NCI-H748 treated with DMSO at 0.1 percent for 48 hours (cell line): ENCODE results near the gene EPO.

Source experiments
- DNase-seq: peaks from one replicate; lab custom pipeline; 2025; lab: John Stamatoyannopoulos, UW

Gene EPO

DNA sequence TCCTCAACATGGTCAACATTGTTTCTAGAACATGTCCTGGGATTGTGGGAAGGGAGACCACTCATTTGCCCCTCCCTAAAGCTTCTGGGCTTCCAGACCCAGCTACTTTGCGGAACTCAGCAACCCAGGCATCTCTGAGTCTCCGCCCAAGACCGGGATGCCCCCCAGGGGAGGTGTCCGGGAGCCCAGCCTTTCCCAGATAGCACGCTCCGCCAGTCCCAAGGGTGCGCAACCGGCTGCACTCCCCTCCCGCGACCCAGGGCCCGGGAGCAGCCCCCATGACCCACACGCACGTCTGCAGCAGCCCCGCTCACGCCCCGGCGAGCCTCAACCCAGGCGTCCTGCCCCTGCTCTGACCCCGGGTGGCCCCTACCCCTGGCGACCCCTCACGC, at the start of gene EPO:
TSS of gene EPO (plus strand) at position 190 of the 392 bp plus-strand sequence. CDS start 513 bp downstream, outside the sequence.
- DNase-seq = no peak

DNA sequence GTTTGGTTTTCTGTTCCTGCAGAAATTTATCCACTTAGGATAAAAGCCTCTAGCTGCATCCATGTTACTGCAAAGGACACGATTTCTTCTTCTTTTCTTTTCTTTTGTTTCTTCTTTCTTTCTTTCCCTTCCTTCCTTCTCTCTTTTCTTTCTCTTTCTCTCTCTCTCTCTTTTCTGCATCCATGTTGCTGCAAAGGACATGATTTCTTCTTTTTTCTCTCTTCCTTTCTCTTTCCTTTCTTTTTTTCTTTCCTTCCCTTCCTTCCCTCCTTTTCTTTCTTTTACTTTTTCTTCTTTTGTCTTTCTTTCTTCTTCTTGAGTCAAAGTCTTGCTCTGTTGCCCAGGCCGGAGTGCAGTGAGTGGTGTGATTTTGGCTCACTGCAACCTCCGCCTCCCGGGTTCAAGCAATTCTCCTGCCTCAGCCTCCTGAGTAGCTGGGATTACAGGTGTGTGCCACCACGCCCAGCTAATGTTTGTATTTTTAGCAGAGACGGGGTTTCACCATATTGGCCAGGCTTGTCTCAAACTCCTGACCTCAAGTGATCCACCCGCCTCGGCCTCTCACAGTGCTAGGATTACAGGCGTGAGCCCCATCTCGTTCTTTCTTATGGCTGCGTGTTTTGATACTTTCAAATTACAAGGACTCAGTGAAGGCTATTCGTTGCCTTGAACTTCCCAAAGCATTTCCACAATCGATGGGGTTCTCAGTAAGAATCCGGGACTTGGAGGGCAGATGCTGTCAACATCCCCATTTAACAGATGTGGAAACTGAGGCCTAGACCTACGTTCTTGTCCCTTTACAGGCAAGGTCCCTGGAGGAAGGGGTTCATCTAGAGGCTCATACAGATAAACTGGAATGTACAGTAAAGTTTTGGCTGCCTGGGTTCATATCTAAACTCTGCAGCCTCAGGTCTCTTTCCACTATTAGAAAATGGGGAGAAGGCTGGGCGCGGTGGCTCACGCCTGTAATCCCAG, 48.6 kb upstream of the EPO start:
- DNase-seq = no peak

GRCh38 chr7:100673302-100673941, 46.8 kb upstream of the EPO start, which contains the start of gene GNB2:
TSS of gene GNB2 (plus strand) at chr7:100673740. CDS start at chr7:100676266, 2,526 bp downstream.
- DNase-seq = peak; percentile 93

DNA sequence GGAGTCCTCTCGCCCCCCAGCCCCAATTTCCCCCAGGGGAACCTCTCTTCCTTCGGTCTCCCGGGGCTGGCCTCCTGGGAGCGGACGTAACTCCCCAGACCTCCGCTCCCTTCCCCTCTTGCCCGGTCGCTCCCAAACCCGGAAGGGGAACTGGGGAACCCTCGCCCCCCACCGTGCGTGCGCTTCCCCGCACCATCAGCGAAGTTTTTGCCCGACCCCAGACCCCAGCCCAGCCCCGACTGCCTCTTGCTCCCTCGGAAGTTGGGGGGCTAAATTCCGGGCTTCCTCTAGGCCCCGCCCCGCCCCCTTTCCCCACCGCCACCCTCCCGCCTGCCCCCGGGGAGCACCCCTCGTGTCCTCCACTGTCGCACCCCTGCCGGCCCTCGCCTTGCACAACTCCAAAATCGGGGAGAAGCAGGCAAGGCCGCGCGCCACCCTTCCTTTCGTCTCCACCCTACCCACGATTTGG, 46.3 kb upstream of the EPO start:
- DNase-seq = no peak

- no peak for DNase-seq
Observed at GRCh38 chr7:100674411-100675104, 45.7 kb upstream of the EPO start.

DNA sequence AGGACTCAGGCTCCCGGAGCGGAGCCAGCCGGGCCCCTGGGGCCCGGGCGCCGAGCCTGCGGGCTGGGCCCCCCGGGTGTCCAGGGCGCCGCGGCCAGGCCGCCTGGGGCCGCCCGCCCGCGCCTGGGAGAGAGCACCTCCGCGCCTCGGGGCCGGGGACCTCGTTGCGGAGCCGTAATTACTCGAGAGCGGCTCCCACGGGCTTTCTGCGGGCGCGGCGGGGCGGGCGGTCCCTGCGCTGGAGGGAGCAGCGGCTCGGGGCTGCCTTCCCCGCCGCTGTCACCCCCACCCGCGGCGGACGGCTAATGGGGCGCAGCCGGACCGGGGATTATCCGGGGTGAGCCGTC, 45.2 kb upstream of the EPO start:
- DNase-seq = no peak

DNA sequence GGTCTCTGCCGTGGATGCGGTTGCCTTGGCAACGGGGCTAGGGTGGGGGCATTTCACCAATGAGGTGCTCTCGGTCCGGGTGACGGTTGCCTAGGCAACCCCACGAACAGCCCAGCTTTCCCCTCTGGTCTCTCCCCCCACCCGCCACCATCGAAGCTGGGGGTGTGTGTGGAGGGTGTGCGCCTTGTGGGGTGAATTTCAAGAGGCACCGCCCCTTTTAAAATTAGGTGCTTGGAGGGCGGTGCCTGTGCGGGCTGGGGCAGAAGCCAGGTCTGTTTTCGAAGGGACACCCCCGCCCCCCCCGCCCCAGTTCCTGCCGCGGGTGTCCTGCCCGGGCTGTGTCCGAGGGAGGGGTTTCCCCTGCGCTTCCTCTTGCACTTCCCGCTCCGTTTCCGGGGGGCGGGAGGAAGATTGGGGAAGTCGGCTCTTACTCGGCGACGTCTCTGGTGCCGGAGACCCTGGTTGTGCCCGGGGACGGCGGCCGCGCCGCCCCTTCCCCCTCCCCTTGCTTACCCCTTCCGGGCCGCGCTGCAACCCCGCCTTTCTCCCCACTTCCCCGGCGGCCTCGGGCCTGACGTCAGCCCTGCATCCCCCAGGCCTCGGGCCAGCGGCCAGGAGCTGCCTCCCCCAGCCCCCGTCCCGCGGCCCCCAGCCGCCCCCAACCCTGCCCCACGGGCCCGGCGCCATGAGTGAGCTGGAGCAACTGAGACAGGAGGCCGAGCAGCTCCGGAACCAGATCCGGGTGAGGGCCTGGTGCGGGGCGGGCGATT, 44.5 kb upstream of the EPO start:
- DNase-seq = peak; percentile 66

GRCh38 chr7:100676501-100677306, 43.6 kb upstream of the EPO start:
- DNase-seq = no peak

DNA sequence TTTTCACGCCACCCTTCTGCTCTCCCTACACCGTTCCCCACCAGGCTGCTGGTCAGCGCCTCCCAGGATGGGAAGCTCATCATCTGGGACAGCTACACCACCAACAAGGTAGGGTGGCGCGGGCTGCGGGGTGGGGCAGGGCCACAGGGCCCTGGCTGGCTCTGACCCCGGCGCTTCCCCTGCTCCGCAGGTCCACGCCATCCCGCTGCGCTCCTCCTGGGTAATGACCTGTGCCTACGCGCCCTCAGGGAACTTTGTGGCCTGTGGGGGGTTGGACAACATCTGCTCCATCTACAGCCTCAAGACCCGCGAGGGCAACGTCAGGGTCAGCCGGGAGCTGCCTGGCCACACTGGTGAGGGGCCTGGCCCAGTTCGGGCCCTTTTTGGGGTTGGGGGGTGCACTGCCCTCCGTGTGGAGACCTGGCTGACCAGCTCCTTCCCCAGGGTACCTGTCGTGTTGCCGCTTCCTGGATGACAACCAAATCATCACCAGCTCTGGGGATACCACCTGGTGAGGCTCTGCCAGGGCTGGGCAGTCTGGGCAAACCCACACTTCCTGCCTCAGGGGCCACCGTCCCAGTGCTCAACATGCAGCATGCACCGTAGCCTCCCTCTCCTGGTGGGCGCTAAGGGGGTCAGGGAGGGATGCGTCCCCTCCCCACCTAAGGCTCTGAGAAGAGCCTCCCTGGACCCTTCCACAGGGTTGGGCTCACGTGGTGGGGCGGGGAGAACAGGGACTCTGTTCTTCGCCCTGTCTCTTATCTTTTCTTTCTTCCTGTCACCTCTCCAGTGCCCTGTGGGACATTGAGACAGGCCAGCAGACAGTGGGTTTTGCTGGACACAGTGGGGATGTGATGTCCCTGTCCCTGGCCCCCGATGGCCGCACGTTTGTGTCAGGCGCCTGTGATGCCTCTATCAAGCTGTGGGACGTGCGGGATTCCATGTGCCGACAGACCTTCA, 42.7 kb upstream of the EPO start:
- DNase-seq = no peak

DNA sequence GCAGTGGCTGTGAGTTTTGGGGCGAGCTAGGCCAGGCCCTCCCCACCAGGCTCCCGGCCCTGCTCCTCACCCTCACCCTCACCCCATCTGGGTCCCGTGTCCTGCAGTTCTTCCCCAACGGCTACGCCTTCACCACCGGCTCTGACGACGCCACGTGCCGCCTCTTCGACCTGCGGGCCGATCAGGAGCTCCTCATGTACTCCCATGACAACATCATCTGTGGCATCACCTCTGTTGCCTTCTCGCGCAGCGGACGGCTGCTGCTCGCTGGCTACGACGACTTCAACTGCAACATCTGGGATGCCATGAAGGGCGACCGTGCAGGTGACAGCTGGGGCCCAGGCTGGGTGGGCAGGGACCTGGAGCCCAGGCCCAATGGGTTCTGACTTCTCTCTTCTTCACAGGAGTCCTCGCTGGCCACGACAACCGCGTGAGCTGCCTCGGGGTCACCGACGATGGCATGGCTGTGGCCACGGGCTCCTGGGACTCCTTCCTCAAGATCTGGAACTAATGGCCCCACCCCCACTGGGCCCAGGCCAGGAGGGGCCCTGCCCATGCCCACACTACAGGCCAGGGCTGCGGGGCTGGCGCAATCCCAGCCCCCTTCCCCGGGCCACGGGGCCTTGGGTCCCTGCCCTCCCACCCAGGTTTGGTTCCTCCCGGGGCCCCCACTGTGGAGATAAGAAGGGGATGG, 41.8 kb upstream of the EPO start:
- no peak for DNase-seq

- no peak for DNase-seq
Observed at GRCh38 chr7:100679129-100679926, 40.9 kb upstream of the EPO start.

GRCh38 chr7:100679927-100680575, 40.2 kb upstream of the EPO start:
- no peak for DNase-seq

GRCh38 chr7:100680576-100681271, 39.5 kb upstream of the EPO start:
- no peak for DNase-seq

DNA sequence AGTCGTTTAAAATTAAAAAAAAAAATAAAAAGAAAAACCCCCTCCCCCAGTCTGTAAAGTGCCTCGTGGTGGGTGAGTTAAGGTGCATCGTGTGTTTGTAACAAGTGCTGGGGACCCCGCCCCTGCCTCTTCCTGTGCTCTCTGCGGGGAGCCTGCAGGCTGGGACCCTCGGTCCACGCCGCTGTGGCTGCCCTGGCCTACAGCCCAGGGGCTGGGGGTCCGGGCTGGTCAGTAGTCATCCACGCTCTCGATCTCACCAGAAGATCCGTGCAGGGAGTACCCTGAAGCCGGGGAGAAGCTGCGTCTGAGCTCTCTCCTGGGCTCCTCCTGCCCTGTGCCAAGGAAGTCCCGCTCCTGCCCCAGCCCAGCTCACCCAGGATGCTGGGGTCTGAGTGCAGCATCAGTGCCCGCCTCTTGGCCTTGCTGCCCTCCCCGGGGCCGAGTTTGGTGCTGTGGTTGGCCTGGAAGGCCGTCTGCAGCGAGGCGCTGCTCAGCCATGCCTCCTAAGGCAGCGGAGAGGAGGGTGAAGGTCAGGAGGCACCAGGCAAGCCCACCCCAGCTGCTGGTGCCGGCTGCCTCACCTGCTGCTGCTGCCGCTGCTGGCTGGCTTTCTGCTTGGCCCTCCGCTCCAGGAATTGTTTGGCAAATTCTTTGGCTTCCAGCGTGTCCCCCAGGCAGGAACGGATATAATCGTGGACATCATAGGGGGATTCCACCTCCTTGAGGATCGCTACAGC, 38.6 kb upstream of the EPO start:
- DNase-seq = no peak

- no peak for DNase-seq
Observed at GRCh38 chr7:100682228-100682741, 38.0 kb upstream of the EPO start.

DNA sequence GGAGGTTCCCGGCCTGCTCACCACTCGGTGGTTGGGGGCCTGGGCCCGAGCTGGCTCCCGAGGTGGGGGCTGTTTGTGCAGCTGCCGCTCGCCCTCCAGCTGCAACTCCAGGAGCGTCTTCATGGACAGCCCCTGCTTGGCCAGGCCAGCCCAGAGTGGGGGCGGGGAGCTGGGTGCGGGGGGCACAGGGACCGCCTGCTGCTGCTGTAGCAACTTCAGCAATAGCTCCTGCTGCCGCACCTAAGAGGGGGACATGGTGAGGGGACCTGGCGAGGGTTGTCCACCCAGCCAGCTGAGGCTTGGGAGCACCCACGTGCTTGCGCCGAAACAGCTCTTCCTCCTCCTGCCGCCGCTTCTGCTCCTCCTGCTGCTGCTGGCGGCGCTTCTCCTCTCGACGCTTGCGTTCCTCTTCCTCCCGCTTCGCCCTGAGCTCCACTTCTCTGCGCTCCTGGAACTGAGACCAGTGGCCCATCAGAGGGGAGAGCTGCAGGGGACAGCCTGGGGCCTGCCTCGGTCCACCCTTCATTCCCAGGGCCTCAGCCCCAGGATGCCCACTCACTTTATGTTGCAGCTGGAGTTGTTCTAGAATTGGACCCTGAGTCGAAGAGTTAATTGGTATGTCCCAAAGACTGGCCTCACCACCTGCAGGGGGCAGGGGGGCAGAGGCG, 37.1 kb upstream of the EPO start:
- no peak for DNase-seq
